Measurements from ENCODE around the gene NUFIP2.
"Not testable (repeated sequence)": the region's sequence is repeated elsewhere in the genome, so short reads cannot be mapped to it uniquely, and the experiment has no call there.

The NUFIP2 gene

DNA sequence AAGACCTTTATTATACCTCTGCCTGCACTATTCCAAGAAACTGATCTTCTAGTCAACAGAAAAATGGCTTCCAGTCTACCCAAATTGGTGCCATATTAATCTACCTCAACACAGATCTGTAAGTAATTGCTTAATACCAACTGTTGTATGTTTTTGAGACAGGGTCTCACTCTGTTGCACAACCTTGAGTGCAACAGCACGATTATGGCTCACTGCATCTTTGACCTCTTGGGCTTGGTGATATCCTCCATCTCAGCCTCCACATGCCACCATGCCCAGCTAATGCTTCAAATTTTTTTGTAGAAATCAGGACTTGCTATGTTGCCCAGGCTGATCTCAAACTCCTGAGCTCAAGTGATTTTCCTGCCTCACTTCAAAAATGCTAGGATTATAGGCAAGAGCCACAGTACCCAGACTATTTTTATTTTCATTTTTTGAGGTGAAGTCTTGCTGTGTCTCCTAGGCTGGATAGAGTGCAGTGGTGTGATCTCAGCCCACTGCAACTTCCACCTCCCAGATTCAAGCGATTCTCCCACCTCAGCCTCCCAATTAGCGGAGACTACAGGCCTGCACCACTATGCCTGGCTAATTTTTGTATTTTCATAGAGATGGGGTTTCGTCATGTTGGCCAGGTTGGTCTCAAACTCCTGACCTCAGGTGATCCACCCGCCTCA is 14.4 kb downstream of the NUFIP2 start:
- in situ Hi-C loops (cut with MboI; ENCODE audit: low sequenced_read_pairs): no loop called here

DNA sequence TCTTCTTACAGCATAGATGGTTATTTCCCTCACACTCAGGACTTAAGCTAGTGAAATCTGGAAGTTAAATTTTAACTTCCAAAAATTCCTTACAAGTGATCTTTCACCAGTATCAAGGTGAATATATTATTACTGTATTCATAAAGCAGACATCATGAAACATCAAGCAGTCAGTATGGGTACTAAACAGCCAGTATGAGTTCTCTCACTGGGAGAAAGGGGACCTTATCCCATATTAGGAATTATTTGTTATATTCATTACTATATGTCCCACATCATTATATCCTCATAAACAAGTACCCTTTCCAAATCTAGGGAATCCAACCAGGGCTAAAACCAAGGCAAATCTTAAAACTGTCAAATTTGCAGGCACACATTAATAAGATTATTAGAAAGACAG is 15.3 kb downstream of the NUFIP2 start:
- in situ Hi-C loops (cut with MboI; ENCODE audit: low sequenced_read_pairs): no loop called here

DNA sequence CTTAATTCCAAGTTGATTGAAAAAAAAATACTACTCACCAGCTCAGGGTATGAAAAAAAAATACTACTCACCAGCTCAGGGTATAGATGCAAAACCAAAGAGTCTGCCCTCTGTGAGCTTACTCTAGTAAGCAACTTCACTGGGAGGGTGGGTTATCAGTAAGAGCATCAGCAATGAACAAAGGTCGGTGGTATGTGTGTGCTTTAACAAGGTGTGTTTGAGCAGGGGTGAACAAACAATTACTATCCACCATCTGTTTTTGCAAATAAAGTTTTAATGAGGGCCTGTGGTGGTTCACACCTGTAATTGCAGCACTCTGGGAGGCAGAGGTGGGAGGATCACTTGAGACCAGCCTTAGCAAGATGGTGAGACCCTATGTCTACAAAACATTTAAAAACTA is 20.0 kb downstream of the NUFIP2 start:
- in situ Hi-C loops (cut with MboI; ENCODE audit: low sequenced_read_pairs): no loop called here

DNA sequence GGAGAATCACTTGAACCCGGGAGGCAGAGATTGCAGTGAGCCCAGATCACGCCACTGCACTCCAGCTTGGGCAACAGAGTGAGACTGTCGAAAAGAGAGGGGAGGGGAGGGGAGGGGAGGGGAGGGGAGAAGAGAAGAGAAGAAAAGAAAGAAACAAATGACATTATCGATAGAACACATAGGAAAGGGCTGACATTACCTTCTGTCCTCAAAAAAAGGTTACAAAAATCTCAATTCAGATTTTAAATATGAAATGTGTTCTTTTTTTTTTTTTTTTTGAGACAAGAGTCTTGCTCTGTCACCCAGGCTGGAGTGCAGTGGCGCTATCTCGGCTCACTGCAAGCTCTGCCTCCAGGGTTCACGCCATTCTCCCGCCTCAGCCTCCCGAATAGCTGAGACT is 22.0 kb downstream of the NUFIP2 start:
- in situ Hi-C loops (cut with MboI; ENCODE audit: low sequenced_read_pairs): not testable (repeated sequence)

DNA sequence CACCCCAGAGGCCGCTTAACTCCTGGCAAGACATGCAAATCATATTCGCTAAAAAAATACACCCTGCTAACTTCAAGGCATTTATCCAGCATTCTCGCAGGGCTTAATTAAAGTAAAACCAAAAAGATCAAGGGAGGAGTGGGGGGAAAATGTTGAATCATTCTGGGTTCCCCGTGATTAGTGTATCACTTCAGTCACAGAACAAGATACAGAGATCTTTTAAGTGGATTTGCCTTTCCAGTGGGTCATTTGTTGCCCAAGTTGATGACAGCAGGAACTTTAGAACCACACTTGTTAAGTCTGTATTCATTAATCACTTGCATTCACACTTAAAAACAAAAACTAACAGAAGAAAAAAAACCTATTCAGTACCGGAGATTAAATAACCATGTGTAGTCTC is 30.0 kb downstream of the NUFIP2 start:
- in situ Hi-C loops (cut with MboI; ENCODE audit: low sequenced_read_pairs): no loop called here

DNA sequence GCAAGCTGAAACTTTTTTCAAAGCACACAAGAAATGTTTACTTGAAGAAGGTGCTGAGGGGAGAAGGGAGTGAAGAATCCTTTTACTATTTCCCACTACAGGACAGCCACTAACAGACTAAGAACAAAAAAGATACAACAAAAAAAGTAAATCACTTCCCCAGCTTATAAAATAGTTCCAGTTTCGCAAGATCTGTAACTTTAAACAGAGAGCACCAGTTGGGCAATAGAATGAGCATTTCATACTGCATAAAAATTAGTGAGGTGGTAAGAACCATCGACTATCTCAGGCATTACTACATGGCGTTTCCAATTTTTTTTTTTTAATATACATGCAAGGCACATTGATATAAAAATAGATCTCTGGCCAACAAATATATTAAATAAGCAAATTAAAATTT is 36.2 kb downstream of the NUFIP2 start:
- in situ Hi-C loops (cut with MboI; ENCODE audit: low sequenced_read_pairs): no loop called here

DNA sequence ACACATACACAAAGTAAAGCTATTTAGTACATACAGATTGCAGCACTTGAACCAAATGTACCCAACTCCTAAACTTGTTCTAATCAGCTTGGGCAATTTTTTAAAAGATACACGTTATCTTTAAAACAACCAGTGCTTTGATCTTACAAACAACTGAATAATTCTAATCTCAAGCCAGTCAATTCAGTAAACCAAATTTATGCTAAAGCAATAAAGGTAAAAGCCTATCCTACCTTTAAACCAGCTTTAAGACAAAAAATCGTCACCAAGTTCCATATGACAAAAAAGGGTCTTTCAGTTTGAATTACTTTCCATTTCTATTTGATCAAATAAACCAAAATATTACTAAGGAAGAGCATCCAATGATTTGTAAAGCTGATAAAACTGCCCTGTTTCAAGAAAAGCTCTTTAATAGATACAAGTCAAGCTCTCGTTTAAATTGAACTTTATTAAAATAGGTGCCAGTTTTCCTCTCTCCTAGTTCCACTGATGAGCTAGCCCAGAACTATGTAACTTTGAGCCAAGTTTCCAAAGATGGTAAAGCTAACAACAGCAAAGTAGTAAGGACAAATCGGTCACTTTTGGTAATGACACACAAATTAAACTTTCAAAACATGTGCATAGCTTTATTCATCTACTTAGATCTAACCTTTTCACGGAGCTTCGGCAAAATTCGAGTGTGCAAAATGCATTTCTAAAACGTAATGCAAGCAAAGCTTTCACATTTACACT is 37.0 kb downstream of the NUFIP2 start:
- in situ Hi-C loops (cut with MboI; ENCODE audit: low sequenced_read_pairs): no loop called here

DNA sequence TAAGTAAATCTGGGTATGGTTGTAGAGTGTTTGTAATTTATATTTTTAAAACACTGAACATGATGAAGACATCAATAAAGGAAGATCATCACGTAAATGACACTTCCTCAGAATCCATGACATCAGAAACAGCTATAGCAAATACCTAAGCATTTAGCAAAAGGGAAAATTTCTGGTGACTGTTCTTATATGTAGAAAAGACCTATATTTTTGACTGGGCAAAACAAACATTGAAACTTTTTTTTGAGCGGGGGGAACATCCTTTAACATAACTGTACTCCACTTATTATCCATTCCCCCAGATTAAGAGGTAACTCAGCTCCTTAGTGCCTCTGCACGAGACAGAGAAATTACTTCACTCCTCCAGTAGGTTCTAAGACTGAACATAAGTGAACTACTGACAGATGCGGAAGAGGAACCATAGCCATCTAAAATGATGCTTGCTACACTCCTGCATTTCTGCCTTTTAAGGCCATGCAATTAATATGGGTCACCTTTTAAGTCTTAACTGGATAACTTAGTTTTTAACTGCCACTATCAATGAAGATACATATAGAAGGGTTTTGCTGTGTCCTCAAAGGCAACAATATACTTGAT is 37.9 kb downstream of the NUFIP2 start:
- in situ Hi-C loops (cut with MboI; ENCODE audit: low sequenced_read_pairs): no loop called here

DNA sequence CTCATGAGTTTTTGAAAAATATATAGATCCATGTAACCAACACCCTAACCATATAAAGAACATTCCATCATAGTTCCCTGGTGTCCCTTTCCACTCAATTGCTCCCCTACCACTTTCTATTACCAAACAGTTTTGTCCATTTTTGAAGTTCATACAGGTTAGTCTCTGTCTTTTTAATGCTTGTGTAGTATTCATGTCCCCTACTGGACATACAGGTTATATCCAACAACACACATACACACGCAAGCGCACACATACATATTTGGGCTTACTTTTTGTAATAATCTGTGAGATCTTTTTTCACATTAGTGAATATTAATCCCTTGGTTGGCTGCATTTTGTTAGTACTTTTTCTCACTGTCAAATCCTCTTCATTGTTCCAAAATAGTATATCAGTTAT is 40.9 kb downstream of the NUFIP2 start:
- in situ Hi-C loops (cut with MboI; ENCODE audit: low sequenced_read_pairs): no loop called here

DNA sequence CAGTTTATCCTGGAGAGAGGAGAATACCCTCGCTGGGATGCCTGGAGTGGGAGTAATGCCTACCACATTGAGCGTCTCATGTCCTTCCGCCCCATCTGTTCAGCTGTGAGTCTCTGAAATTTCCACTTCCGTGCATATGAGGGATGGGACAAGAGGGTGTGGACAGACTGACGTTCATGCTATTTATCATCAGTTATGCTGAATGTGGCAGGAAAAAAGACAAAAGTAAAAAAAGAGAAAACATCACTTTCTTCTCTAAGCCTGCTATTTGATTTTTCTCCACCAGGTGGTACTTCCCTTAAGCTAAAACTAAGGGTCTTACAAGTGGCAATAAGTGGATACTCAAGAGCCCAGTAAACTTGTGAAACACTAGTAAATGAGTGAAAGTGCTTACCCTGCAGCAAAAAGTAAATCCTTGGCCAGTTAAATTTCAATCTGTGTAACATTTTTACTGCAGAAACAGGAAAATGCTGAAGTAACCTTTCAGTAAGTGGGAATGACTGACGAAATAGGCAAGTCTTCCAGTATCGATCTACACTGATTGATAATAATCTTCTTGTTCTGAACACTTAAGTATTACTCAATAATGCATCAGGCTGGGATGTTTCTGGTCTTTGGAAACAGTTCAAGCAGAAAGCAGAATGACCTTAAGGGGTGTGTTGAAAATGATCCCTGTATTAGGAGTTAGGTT is 41.7 kb downstream of the NUFIP2 start:
- in situ Hi-C loops (cut with MboI; ENCODE audit: low sequenced_read_pairs): no loop called here

DNA sequence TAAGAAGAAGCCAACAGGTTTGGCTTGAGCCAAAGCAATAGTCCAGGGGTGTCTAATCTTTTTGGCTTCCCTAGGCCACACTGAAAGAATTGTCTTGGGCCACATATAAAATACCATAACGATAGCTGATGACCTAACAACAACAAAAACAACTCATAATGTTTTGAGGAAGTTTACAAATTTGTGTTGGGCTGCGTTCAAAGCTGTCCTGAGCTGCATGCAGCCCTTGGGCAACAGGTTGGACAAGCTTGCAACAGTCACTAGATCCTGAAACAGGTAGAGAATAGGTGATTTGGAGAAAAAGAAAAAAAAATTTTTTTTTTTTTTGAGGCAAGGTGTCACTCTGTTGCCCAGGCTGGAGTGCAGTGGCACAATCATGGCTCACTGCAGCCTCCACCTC is 42.8 kb downstream of the NUFIP2 start:
- in situ Hi-C loops (cut with MboI; ENCODE audit: low sequenced_read_pairs): no loop called here

DNA sequence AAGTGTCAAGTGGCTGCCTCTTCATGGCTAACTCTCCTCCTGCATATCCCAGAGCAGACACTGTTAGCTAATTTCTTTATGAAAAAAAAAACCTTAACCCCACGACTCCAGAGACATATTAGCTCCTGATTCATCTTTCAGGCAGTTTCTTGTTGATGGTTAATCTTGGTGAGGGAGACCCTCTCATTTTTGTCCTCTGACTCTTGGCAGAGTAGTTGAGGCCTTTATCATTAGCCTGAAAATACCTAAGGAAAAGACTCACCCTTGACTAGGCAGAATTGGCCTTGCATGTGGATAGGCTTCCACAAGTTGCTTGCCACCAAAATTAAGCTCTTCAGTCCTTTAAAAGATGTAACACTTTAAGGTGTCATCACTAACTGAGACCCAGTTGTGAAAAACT is 43.3 kb downstream of the NUFIP2 start:
- in situ Hi-C loops (cut with MboI; ENCODE audit: low sequenced_read_pairs): no loop called here

DNA sequence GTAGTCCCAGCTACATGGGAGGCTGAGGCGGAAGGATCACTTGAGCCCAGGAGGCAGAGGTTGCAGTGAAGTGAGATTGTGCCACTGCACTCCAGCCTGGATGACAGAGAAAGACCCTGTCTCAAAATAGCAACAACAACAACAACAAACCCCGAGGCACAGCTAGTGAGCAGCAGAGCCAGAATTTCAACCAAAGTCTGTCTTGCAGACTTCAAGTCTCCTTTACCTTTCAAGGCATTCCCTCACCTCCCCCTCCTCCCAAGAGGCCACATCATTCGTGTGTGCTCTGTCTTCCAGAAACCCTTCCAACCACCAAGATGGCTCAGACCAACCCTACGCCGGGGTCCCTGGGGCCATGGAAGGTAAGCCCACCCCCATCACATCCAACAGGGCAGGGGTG is 45.1 kb downstream of the NUFIP2 start:
- in situ Hi-C loops (cut with MboI; ENCODE audit: low sequenced_read_pairs): no loop called here

DNA sequence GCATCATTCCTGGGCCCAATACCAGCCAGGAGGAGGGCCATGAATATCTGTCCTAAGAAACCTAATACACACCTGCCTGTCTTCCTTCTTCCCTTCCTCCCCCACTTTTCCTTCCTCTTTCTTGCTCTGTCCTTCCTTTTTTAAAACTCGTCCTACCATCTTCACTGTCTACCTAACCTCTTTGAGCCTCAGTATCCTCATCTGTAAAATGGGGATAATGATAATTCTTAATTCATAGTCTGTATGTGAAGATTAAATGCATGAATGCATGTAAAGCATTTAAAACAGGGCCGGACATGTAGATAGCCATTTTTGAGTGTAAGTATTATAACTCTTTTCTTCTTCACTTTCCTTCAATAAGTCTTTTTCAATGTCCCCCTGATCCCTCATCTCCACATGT is 46.7 kb downstream of the NUFIP2 start:
- in situ Hi-C loops (cut with MboI; ENCODE audit: low sequenced_read_pairs): no loop called here

DNA sequence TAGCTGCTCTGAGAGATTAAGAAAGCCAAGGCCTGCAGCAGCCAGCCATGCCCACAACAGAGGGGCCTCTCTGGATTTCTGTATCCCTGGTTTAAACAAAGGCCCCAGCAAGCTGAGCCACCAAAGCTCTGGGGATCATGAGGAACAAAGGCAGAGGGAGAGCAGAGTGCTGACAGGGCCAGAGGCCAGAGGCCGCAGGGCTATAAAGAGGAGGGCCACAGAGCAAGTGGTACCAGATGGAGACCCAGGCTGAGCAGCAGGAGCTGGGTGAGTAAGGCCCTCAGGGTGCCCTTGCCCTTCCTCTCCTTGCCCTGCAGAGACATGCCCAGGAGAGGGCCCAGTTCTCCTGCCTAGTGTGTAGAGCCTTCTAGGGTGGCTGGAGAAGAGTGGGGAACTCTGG is 47.3 kb downstream of the NUFIP2 start, which contains the start of gene CRYBA1:
TSS of gene CRYBA1 (plus strand) at position 232 of the 400 bp plus-strand sequence. CDS start at position 237, 5 bp downstream.
- in situ Hi-C loops (cut with MboI; ENCODE audit: low sequenced_read_pairs): no loop called here

DNA sequence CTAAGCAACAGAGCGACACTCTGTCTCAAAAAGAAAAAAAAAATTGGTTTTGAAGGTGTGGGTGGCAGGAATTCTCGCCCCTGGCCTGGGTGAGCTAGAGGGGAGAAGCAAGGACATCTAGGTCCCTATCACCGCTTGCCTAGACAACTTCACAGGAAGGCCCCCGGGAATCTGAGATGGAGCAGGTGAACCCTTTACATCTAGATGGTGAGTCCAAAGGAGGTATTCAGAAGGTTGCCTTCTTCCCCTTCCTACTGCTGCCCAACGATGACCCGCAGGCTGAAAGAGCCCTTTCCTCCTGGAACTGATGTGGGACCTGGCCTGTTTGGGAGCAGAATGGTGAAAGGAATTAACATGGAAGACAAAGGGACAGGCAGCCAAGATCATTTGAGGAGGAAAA is 48.5 kb downstream of the NUFIP2 start:
- in situ Hi-C loops (cut with MboI; ENCODE audit: low sequenced_read_pairs): no loop called here

DNA sequence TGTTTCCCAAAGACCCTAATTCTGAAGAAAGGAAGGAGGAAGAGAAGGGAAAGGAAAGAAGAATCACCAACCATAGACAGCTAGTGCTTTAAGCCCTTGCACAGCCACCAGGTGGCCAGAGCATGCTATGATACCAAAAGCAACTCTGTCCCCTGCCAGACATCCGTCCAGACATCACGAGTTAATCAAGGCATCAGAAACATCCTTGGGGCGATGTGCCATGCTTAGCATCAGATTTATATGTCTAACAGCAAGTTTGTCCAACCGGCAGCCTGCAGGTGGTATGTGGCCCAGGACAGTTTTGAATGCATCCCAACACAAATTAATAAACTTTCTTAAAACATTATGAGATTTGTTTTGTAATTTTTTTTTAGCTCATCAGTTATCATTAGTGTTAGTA is 50.2 kb downstream of the NUFIP2 start:
- in situ Hi-C loops (cut with MboI; ENCODE audit: low sequenced_read_pairs): no loop called here

DNA sequence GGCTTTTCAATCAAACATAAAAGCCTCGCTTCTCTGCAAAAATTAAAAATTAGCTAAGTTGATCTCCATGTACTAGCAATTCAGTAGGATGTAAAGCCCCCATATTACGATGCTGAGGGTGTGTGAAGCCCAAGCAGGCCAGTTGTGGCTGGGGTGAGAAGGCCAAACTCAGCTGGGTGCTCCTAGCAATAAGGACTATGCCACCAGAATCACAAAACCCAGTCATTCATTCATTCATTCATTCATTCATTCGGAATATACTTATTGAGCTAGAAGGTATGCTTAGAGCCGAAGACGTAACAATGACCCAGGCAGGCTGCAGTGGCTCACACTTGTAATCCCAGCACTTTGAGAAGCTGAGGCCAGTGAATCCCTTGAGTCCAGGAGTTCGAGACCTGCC is 51.2 kb downstream of the NUFIP2 start:
- in situ Hi-C loops (cut with MboI; ENCODE audit: low sequenced_read_pairs): no loop called here

DNA sequence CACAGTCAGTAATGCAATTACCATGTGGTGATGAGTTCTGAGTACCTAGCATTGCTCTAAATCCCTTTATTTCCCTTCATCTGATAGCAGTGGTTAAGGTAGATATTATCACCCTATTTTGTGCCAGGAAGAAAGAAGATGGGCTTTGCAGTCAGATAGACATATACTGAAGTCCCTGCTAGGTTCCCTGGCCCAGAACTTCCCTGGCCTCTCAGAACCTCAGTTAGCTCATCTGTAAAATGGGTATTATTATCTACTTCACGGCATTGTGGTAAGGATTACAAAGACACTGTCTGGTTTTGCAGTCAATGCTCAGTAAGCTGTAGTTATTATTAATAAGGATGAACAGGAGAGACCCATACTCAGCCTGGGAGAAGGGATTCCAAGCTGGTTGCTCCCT is 51.9 kb downstream of the NUFIP2 start:
- in situ Hi-C loops (cut with MboI; ENCODE audit: low sequenced_read_pairs): no loop called here

DNA sequence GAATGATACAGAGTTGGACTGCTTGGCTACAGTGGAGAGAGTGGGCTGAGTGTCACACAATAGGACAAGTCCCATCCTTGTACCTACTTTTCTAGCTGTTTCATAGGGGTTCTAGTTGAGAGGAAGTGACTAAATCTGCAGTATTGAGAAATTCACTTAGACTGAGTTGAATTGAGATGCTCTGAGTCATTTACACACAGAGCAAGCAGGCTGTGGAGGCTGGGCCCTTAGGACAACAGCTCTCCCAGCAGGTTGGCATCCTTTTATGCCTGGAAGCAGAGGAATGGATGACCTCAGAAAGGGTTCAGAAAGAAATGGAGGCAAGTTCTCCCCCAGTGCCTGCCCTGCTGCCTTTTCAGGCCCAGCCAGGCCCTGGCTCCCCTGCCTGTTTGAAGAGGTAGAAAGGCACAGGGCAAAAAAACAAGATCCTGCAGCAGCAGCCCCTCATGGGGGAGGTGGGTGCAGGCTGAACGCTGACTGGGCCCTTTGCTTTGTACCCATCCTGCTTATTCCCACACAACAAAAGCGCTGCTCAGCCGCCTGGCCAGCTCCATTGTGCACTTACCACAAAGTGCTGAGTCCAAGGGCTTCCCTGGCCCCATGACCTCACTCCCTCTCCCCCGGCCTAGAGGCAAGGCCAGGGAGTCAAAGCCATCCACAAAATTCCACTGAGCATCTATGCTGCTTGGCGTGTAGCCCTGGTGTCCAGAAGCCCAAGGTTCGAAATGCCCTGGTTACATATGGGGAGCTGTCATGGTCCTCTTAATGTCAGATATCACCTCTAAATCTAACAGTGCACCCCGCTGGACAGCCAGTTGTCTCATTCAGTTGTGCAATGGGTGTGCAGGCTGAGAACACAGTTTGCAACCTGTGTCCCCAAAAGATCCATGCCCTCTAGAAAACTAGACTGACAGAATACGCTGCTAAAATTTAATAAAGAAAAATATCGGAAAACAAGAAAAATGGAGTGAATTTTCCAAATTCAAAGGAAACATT is 52.7 kb downstream of the NUFIP2 start:
- in situ Hi-C loops (cut with MboI; ENCODE audit: low sequenced_read_pairs): no loop called here
